Measurements from ENCODE around the gene TCEAL7.

TCEAL7 gene

GRCh38 chrX:103369479-103369878 lies 39.4 kb downstream of the TCEAL7 start:
- DNase-seq: no peak

- DNase-seq: no peak
These were observed 42.8 kb downstream of the TCEAL7 start for GRCh38 chrX:103372886-103373285.

- no peak for DNase-seq
These were observed 43.5 kb downstream of the TCEAL7 start for GRCh38 chrX:103373581-103373980.

DNA sequence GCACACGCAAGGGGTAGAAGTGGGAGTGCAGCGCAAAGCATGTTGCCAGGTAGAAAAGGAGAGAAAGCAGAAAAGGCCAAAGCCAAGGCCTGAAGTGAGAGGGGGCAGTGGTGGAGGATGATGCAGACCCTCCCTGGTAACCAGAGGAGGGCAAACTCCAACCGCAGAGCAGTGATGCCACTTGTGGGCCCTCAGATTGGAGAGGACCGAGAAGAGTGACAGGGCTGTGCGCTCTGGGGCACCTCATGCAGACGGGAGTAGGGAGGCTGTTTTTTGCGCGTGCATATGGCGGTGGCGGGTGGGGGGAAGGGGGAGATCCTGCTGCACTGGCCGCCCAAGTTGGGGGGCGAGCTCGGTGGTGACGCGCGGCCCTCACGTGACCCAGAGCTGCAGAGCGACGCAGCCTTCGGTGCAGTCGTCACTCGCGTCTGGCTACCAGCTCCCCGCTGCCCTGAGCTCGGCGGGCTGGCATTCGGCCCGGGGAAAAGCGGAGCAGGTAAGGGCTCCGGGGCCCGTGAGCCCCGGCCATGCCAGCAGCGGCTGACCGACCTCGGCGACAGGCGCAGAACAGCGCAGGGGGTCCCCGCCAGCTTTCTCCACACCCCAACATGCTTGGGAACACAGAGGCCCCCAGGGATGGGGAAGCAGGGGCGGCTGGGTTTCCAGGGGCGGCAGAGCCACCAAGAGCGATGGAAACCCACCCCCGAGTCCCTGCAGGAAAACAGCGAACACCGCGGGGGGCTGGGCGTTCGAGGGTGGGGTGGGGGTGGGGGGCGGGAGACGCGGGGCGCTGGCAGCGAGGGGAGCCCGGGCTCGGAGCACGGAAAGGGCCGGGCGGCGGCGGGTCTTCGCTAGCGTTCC lies 46.3 kb downstream of the TCEAL7 start, which contains the start of gene BEX3:
Gene BEX3 (plus strand): TSS at position 421 of the 861 bp plus-strand sequence. CDS start 984 bp downstream, outside the sequence.
- peak; percentile 85 for DNase-seq

GRCh38 chrX:103376979-103377324 lies 46.9 kb downstream of the TCEAL7 start:
- DNase-seq: peak; percentile 56

DNA sequence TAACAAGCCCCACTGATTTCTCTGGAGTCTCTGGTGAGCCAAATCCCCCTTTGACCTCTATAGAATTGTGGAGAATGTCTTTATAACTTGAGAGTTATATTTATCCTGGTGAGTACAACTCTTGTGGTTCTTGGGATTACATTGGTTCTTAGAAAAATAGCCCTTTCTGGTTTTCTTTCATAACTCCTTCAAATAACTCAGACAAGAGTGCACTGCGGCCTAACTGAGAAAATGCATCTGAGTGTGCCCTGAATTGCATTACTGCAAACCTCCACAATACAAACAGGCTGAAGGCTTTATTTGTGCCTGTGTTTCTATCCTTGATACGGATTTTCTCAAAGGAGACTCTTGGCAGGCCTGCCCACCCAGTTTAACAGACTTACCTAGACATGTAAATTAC lies 49.0 kb downstream of the TCEAL7 start:
- DNase-seq: no peak

All from right hindlimb (tissue), 1 donor.